Smooth muscle cell (in vitro differentiated cells): ENCODE data around the gene RAX. TPM values are rescaled to one million over a fixed set of nuclear protein-coding genes. Genes with fewer than 3 reads are reported as not detected.

Experiments used
- DNase-seq: peaks from one replicate; lab custom pipeline; 2025; ENCODE audit not compliant: unreplicated experiment; lab: John Stamatoyannopoulos, UW
- H2AFZ ChIP-seq: fragments of 200-600 bp; sonication (generic); 2 replicates; pipeline ENCODE4 v1.6.0; 2016; ENCODE audit warnings: antibody characterized with exemption, low read depth, mild to moderate bottlenecking
- H3F3A ChIP-seq: fragments of 200-600 bp; sonication (generic); 2 replicates; pipeline ENCODE4 v1.6.0; 2017; ENCODE audit warnings: antibody characterized with exemption, low read depth
- H3K27ac ChIP-seq: fragments of 200-600 bp; sonication (generic); 2 replicates; pipeline ENCODE4 v1.5.1; 2016; ENCODE audit warnings: low read depth, mild to moderate bottlenecking
- H3K27me3 ChIP-seq: fragments of 200-600 bp; sonication (generic); 2 replicates; pipeline ENCODE4 v1.6.1; 2016; ENCODE audit warnings: low read depth, mild to moderate bottlenecking
- H3K36me3 ChIP-seq: fragments of 200-600 bp; sonication (generic); 2 replicates; pipeline ENCODE4 v1.5.1; 2016; ENCODE audit warnings: low read depth
- H3K4me1 ChIP-seq: fragments of 200-600 bp; sonication (generic); 2 replicates; pipeline ENCODE4 v1.5.1; 2016; ENCODE audit warnings: low read depth
- H3K4me2 ChIP-seq: fragments of 200-600 bp; sonication (generic); 2 replicates; pipeline ENCODE4 v1.6.0; 2016; ENCODE audit warnings: mild to moderate bottlenecking
- H3K4me3 ChIP-seq: fragments of 200-600 bp; sonication (generic); 2 replicates; pipeline ENCODE4 v1.5.1; 2016; ENCODE audit warnings: mild to moderate bottlenecking
- H3K79me2 ChIP-seq: fragments of 200-600 bp; sonication (generic); 2 replicates; pipeline ENCODE4 v1.6.0; 2016; ENCODE audit warnings: low read depth, mild to moderate bottlenecking
- H3K9ac ChIP-seq: fragments of 200-600 bp; sonication (generic); 2 replicates; pipeline ENCODE4 v1.6.0; 2016; ENCODE audit warnings: low read depth
- H3K9me3 ChIP-seq: fragments of 200-600 bp; sonication (generic); replicated peaks from 2 replicates; pipeline ENCODE4 v1.5.1; 2016; ENCODE audit warnings: low read depth
- H4K20me1 ChIP-seq: fragments of 200-600 bp; sonication (generic); 2 replicates; pipeline ENCODE4 v1.6.0; 2016; ENCODE audit warnings: low read depth
- CTCF ChIP-seq: fragments of 200-600 bp; sonication (generic); IDR thresholded peaks from 2 replicates; pipeline ENCODE4 v1.5.1; 2017; ENCODE audit warnings: borderline replicate concordance, mild to moderate bottlenecking, antibody characterized with exemption; ENCODE audit not compliant: insufficient read depth, poor library complexity, severe bottlenecking
- WGBS: methylation state at CpG from one replicate; pipeline ENCODE4 v1.1.7; 2016; ENCODE audit warnings: low lambda C conversion rate; 5-methylcytosine and 5-hydroxymethylcytosine counted together
- polyA plus RNA-seq: library from polyadenylated mRNA; unstranded; fragments of >200 nt; fragmentation: Nextera tagmentation; extraction: Ambion mirVana; gene quantifications from 2 replicates; pipeline ENCODE4 v1.2.1, GENCODE V29; 2016
- total RNA-seq: library from RNA; depleted of rRNA; stranded (reverse); fragments of >200 nt; gene quantifications from 2 replicates; pipeline ENCODE4 v1.2.3, GENCODE V29; 2014

RAX gene
- total and polyA plus RNA-seq, 2 experiments from 2014 or later: not detected

GRCh38 chr18:59267503-59268126 is 5.6 kb downstream of the RAX start:
- no peak for TF ChIP-seq CTCF
- H2AFZ ChIP-seq: no peak overlapping the region
- H3K4me3 ChIP-seq: no peak overlapping the region
- peaks cover 64% of the 10 kb centered on the region for H3K27me3 ChIP-seq
- 7% methylated on average over 40 of the region's 41 CpGs for WGBS
- H3K9ac ChIP-seq: no peak overlapping the region
- H3K4me1 ChIP-seq: peaks cover 36% of the 10 kb centered on the region
- H4K20me1 ChIP-seq: no peaks in the 10 kb centered on the region
- no peaks in the 10 kb centered on the region for H3K36me3 ChIP-seq
- H3K79me2 ChIP-seq: no peaks in the 10 kb centered on the region
- no peaks in the 10 kb centered on the region for H3K9me3 ChIP-seq
- H3K27ac ChIP-seq: no peak overlapping the region
- no peaks in the 10 kb centered on the region for H3F3A ChIP-seq
- H3K4me2 ChIP-seq: peak overlapping the region; percentile 83
- no peak for DNase-seq

GRCh38 chr18:59266886-59267502 is 6.3 kb downstream of the RAX start:
- H3K4me3 ChIP-seq: no peak overlapping the region
- DNase-seq: no peak
- no peak overlapping the region for H2AFZ ChIP-seq
- H3K27me3 ChIP-seq: peaks cover 67% of the 10 kb centered on the region
- H3K79me2 ChIP-seq: no peaks in the 10 kb centered on the region
- H3K4me2 ChIP-seq: no peak overlapping the region
- peaks cover 36% of the 10 kb centered on the region for H3K4me1 ChIP-seq
- no peak for TF ChIP-seq CTCF
- no peak overlapping the region for H3K27ac ChIP-seq
- no peaks in the 10 kb centered on the region for H3K36me3 ChIP-seq
- no peaks in the 10 kb centered on the region for H3K9me3 ChIP-seq
- no peaks in the 10 kb centered on the region for H4K20me1 ChIP-seq
- 23% methylated on average over 10 of the region's 10 CpGs for WGBS
- H3K9ac ChIP-seq: no peak overlapping the region
- no peaks in the 10 kb centered on the region for H3F3A ChIP-seq

- no peak for TF ChIP-seq CTCF
- Histone ChIP-seq H3F3A (no peaks in the 10 kb centered on the region), H3K4me2 (no peak overlapping the region), H3K4me1 (peaks cover 36% of the 10 kb centered on the region), H3K4me3 (no peak overlapping the region), H3K27ac (no peak overlapping the region), H3K79me2 (no peaks in the 10 kb centered on the region), H2AFZ (no peak overlapping the region), H3K36me3 (no peaks in the 10 kb centered on the region), H3K27me3 (peaks cover 68% of the 10 kb centered on the region), H3K9me3 (no peaks in the 10 kb centered on the region), H3K9ac (no peak overlapping the region), H4K20me1 (no peaks in the 10 kb centered on the region)
- DNase-seq: no peak
- 63% methylated on average over 1 of the region's 1 CpG for WGBS
These were observed 6.8 kb downstream of the RAX start for GRCh38 chr18:59266459-59266858.

GRCh38 chr18:59265974-59266369 is 7.3 kb downstream of the RAX start:
- TF ChIP-seq CTCF: no peak
- no peaks in the 10 kb centered on the region for H3F3A ChIP-seq
- H3K27me3 ChIP-seq: peaks cover 69% of the 10 kb centered on the region
- H3K27ac ChIP-seq: no peak overlapping the region
- no peaks in the 10 kb centered on the region for H4K20me1 ChIP-seq
- no peaks in the 10 kb centered on the region for H3K79me2 ChIP-seq
- no peak overlapping the region for H3K9ac ChIP-seq
- peaks cover 36% of the 10 kb centered on the region for H3K4me1 ChIP-seq
- no peak overlapping the region for H3K4me3 ChIP-seq
- H3K9me3 ChIP-seq: no peaks in the 10 kb centered on the region
- H3K36me3 ChIP-seq: no peaks in the 10 kb centered on the region
- WGBS: 34% methylated on average over 12 of the region's 12 CpGs
- no peak overlapping the region for H2AFZ ChIP-seq
- no peak for DNase-seq
- H3K4me2 ChIP-seq: no peak overlapping the region
